ENCODE data around the gene MSRB1. TPM values are rescaled to one million over a fixed set of nuclear protein-coding genes. Genes with fewer than 3 reads are reported as not detected.

MSRB1 gene
- total and polyA plus RNA-seq, 2 donors (not counting 1 experiment from before 2014, with no cell fraction given): 8.5 to 17.5 TPM

DNA sequence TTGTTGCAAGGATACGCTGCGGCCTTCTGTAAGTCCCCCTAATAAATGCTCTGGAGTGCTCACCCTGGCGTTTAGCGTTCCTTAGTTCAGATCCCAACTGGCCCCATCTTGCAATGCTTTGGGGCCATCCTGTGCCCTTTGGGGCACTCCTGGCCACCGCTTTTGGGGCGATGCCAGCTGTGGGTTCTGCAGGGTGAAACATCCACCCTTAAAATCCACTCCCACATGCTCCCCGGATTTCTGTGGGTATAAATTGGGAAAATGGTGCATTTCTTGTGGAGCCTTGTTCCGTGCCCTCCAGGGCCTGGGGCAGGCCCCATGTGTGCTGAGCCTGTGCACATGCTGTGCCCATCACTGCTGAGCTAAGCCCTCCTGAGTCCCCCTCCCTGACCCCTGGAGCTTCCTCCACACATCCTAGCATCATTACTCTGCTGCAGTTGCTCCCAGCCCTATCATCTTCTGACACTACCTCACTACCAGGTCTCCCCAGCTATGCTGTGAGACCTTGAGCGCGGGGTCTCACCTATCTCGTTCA, 6.0 kb downstream of the MSRB1 start:
- peaks cover 8% of the 10 kb centered on the region for H3K4me1 Mint-ChIP-seq
- no peak overlapping the region for H3K4me3 Mint-ChIP-seq
- Histone ChIP-seq H3K36me3 (replicated peaks in 1 of 2; ENCODE audit: control extremely low read depth in 1 of 2, control insufficient read depth in 1 of 2, extremely low read depth in 1 of 2, insufficient read depth in 2 of 2, low read length in 1 of 2) (peaks cover 0 to 12% of the 10 kb centered on the region in 2 experiments), H2AFZ (ENCODE audit: insufficient read depth, low read depth, low read length, poor library complexity, severe bottlenecking) (no peak overlapping the region), H3K79me2 (ENCODE audit: control insufficient read depth, insufficient read depth, low read length) (no peaks in the 10 kb centered on the region), H3K27ac (ENCODE audit: low read length in 2 of 2) (no peak overlapping the region), H3K4me1 (ENCODE audit: control insufficient read depth in 2 of 2, insufficient read depth in 2 of 2, low read length in 2 of 2) (peaks cover 5% of the 10 kb centered on the region in 2 donors), H3K9me3 (ENCODE audit: control extremely low read depth in 1 of 3, control insufficient read depth in 2 of 3, insufficient read depth in 1 of 3, low read length in 2 of 3) (no peaks in the 10 kb centered on the region), H3K27me3 (replicated peaks in 1 of 4; ENCODE audit: control extremely low read depth in 1 of 4, control insufficient read depth in 3 of 4, insufficient read depth in 4 of 4, low read length in 3 of 4) (peaks cover 0 to 3% (median 0%) of the 10 kb centered on the region in 4 experiments), H3K9ac (ENCODE audit: low read length) (no peak overlapping the region), H4K20me1 (ENCODE audit: control insufficient read depth, insufficient read depth, low read length, poor library complexity, severe bottlenecking) (no peaks in the 10 kb centered on the region), H3K4me2 (replicated peaks; ENCODE audit: low read depth, low read length, poor library complexity, severe bottlenecking) (no peak overlapping the region), H3K4me3 (ENCODE audit: control extremely low read depth in 1 of 5, extremely low read depth in 1 of 5, insufficient read depth in 1 of 5, low read depth in 2 of 5, low read length in 4 of 5) (no peak overlapping the region)
- intact Hi-C loops (cut with micrococcal nuclease): no loop called here
- ATAC-seq (ENCODE audit: low read depth) (no peak), DNase-seq (no peak)
- CTCF ChIA-PET: no interaction called here
- no peak for TF ChIP-seq EZH2 (IDR thresholded peaks at IDR 0.05; ENCODE audit: borderline replicate concordance, insufficient read depth, low read depth, low read length, poor library complexity, severe bottlenecking)
- TF ChIP-seq, protein P1, sequence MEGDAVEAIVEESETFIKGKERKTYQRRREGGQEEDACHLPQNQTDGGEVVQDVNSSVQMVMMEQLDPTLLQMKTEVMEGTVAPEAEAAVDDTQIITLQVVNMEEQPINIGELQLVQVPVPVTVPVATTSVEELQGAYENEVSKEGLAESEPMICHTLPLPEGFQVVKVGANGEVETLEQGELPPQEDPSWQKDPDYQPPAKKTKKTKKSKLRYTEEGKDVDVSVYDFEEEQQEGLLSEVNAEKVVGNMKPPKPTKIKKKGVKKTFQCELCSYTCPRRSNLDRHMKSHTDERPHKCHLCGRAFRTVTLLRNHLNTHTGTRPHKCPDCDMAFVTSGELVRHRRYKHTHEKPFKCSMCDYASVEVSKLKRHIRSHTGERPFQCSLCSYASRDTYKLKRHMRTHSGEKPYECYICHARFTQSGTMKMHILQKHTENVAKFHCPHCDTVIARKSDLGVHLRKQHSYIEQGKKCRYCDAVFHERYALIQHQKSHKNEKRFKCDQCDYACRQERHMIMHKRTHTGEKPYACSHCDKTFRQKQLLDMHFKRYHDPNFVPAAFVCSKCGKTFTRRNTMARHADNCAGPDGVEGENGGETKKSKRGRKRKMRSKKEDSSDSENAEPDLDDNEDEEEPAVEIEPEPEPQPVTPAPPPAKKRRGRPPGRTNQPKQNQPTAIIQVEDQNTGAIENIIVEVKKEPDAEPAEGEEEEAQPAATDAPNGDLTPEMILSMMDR (IDR thresholded peaks at IDR 0.05): no peak
- no peaks in the 10 kb centered on the region for H3K9me3 Mint-ChIP-seq (ENCODE audit: insufficient read depth)
- H3K27ac Mint-ChIP-seq: no peak overlapping the region
- WGBS (ENCODE audit: insufficient coverage): 95% methylated on average over 6 of the region's 11 CpGs
- H3K27me3 Mint-ChIP-seq: no peaks in the 10 kb centered on the region
- POLR2A ChIA-PET: no interaction called here

DNA sequence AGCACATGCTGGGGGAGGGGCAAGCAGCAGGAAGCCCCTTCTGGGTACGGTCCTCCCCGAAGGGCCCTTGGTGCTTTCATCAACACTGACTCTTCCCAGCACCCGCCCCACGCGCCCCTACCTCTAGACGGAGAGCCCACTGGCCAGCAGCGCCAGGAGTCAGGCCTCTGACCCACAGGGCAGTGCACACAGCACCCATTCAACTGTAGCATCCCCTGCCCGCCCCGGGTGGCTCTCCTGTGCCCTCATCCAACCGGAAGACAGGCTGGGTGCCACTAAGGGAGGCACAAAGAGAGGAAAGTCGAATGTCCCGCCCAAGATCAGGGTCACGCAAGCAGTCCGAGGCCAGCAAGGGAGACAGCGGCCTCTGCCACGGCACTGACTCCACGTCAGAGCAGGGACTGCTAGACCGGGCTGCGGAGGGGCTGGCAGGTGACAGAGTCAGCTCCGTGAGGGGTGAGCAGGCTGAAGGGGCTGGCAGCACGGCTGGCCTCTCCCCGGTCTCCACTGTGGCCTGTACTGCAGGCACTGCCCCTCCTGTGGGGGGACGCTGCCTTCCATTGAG, 9.8 kb downstream of the MSRB1 start:
- Histone ChIP-seq H2AFZ (ENCODE audit: insufficient read depth, low read depth, low read length, poor library complexity, severe bottlenecking) (no peak overlapping the region), H4K20me1 (ENCODE audit: control insufficient read depth, insufficient read depth, low read length, poor library complexity, severe bottlenecking) (no peaks in the 10 kb centered on the region), H3K9me3 (ENCODE audit: control extremely low read depth in 1 of 3, control insufficient read depth in 2 of 3, insufficient read depth in 1 of 3, low read length in 2 of 3) (peaks cover 0 to 4% (median 0%) of the 10 kb centered on the region in 3 donors), H3K27ac (ENCODE audit: low read length in 2 of 2) (no peak overlapping the region), H3K4me1 (ENCODE audit: control insufficient read depth in 2 of 2, insufficient read depth in 2 of 2, low read length in 2 of 2) (peaks cover 4 to 10% of the 10 kb centered on the region in 2 donors), H3K36me3 (replicated peaks in 1 of 2; ENCODE audit: control extremely low read depth in 1 of 2, control insufficient read depth in 1 of 2, extremely low read depth in 1 of 2, insufficient read depth in 2 of 2, low read length in 1 of 2) (peaks cover 0 to 5% of the 10 kb centered on the region in 2 experiments), H3K4me3 (ENCODE audit: control extremely low read depth in 1 of 5, extremely low read depth in 1 of 5, insufficient read depth in 1 of 5, low read depth in 2 of 5, low read length in 4 of 5) (no peak overlapping the region), H3K79me2 (ENCODE audit: control insufficient read depth, insufficient read depth, low read length) (no peaks in the 10 kb centered on the region), H3K9ac (ENCODE audit: low read length) (no peak overlapping the region), H3K27me3 (replicated peaks in 1 of 4; ENCODE audit: control extremely low read depth in 1 of 4, control insufficient read depth in 3 of 4, insufficient read depth in 4 of 4, low read length in 3 of 4) (peaks cover 0 to 4% (median 0%) of the 10 kb centered on the region in 4 experiments), H3K4me2 (replicated peaks; ENCODE audit: low read depth, low read length, poor library complexity, severe bottlenecking) (no peak overlapping the region)
- ATAC-seq (ENCODE audit: low read depth): no peak
- TF ChIP-seq, protein P1 (IDR thresholded peaks at IDR 0.05): no peak
- TF ChIP-seq EZH2 (IDR thresholded peaks at IDR 0.05; ENCODE audit: borderline replicate concordance, insufficient read depth, low read depth, low read length, poor library complexity, severe bottlenecking): no peak
- 85% methylated on average over 23 of the region's 23 CpGs for WGBS (ENCODE audit: insufficient coverage)
- Mint-ChIP-seq H3K4me1 (peaks cover 2% of the 10 kb centered on the region), H3K9me3 (ENCODE audit: insufficient read depth) (no peaks in the 10 kb centered on the region), H3K4me3 (no peak overlapping the region), H3K27me3 (no peaks in the 10 kb centered on the region), H3K27ac (no peak overlapping the region)
- ChIA-PET POLR2A (interaction anchor here (1.4 kb wide), 1 partner anchor 10 kb away, joined by 3 read pairs; the partner anchor contains the start of gene MSRB1), CTCF (interaction anchor here (1.1 kb wide), 1 partner anchor 9 kb away, joined by 3 read pairs; no protein-coding TSS in a partner anchor)
- DNase-seq: no peak
- intact Hi-C loops (cut with micrococcal nuclease): no loop called here
